Gastroesophageal sphincter (tissue), 3 donors: Measurements from ENCODE around the gene KRTAP10-5.

Experiments used
- CTCF ChIP-seq, 4 experiments: fragments of 200-600 bp in 2 of 4; fragments of 450-650 bp in 2 of 4; sonication (generic) in 1 of 4; IDR thresholded peaks; one replicate each; pipeline ENCODE4 v1.5.1; 2017 to 2019; ENCODE audit warnings: antibody characterized with exemption in 4 of 4, mild to moderate bottlenecking in 2 of 4, moderate library complexity in 2 of 4
- EP300 ChIP-seq: sonication (generic); formaldehyde crosslinking; IDR thresholded peaks from one replicate; pipeline ENCODE4 v1.6.1; 2017; ENCODE audit warnings: antibody characterized with exemption, mild to moderate bottlenecking
- POLR2A ChIP-seq, 2 donors: fragments of 450-650 bp; IDR thresholded peaks; one replicate each; pipeline ENCODE4 v1.6.1; 2017; ENCODE audit warnings: antibody characterized with exemption in 2 of 2, mild to moderate bottlenecking in 2 of 2, moderate library complexity in 1 of 2
- POLR2AphosphoS5 ChIP-seq: sonication (generic); formaldehyde crosslinking; IDR thresholded peaks from one replicate; pipeline ENCODE4 v1.6.1; 2017; ENCODE audit warnings: antibody characterized with exemption

- TF ChIP-seq CTCF (IDR thresholded peaks at IDR 0.05) (no peak), POLR2A (IDR thresholded peaks at IDR 0.05) (no peak), POLR2AphosphoS5 (no peak), EP300 (no peak)
These were observed 44.4 kb downstream of the KRTAP10-5 start for GRCh38 chr21:44535963-44536362.
